Head of caudate nucleus (tissue), 42 donors: ENCODE data around the gene CTIF.
A peak's percentile ranks its signal among the peaks of the same experiment; 100 is the strongest.

Experiments used
- DNase-seq, 42 donors: peaks; one replicate each; pipeline versions ENCODE4 v3.0.0 to v3.0.0-alpha.2; 2020 to 2021; ENCODE audit warnings: mixed read lengths in 7 of 42
- intact Hi-C: fragments of 100-400 bp; cut with DNase I; formaldehyde crosslinking; loops from one replicate; pipeline ENCODE4 v1.15.0; 2022

Gene CTIF

DNA sequence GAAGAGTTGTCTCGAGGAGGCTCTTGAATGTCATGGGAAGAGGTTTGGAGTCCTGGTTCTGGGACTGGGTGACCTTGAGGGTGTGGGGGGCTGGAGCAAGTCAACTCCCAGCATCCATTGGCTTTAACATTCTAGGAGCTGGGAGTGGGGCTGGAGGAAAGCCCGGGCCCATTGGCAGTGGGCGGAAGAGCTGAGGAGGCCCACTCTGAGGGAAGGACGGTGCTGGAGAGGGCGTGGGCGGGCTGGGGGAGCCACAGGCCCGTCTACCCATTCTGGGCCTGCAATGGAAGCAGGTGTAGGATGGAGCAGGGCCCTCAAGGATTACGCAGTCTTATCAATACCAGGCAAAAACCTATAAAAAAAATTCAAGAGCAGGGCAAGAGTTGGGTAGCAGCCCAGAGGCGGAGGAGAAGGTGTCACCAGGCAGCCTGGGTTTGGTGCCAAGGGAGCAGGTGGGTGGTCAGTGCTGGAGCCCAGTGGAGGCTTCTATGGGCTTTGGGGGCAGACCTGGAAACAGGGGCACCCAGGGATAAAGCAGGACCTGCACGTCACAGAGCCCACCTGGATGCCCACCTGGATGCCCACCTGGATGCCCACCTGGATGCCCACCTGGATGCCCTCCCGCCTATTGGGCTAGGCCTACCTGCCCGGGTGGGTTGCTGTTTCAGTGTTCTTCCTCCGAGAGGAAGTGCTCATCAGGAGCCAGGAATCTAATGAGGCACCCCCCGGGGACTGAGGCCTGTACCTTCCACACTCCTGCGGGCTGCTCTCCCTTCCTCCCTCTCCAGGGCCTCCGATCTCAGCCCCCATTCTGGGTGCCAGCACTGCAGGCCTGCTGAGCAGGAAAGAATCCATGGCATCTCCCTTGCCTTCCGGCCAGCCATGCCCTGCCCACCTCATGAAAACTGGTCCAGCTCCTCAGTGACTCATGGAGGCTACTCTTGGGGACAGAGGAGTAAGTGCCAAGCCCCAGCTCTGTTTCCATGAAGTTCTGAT is 71.3 kb downstream of the CTIF start:
- DNase-seq: no peak
- intact Hi-C loops: loop anchor here (10.0 kb wide), 1 partner anchor 65 kb away; no protein-coding TSS in a partner anchor

DNA sequence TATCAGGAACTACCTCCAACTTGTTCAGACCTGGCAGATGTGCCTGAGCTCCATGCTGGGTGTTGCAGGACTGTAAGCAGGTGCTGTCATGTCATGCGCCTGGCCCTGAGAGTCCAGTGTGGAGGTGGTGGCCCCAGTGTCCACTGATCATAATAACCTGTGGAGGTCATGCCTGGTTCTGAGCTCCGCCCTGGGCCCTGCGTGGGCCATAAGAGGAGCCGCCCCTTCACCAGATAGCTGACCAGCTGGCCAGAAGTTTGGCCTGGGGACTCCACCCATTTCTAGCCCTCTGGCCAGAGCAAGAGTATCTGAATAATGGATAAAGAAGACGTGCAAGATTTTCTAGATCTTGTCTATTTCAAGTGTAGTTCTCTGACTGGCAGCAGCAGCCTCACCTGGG is 72.4 kb downstream of the CTIF start:
- DNase-seq: no peak
- intact Hi-C loops: loop anchor here (10.0 kb wide), 1 partner anchor 66 kb away; no protein-coding TSS in a partner anchor

DNA sequence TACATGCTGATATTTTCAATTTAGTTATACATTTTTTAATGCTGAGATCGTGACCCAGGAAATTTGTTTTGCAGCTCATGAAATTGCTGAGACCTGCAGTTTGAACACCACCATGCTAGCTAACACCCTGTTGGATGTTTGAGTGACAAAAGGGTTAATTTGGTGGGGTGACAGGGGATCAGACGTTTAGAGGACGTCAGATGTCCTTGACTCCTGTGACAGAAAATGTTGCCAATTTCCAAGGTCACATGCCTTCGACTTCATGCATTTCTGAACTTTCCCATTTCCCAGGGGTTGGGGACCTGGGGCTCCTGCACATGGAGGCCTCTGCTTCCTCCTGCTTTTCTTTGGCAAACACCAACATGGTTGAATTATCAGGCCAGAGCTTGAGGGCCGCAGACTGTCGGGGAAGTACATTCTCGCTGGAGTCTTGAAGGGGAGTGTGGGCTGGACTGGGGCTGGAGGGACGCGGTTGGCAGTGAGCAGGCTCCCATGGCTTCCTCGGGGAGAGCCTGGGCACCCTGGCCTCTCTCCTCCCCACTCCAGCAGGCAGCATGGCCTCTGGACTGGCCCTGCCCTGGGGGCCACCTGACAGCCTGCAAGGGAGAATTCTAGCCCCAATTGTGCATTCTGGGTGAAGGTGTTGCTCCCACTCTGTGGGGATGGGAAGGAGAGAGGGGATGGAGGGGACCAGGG is 73.1 kb downstream of the CTIF start:
- intact Hi-C loops: loop anchor here (10.0 kb wide), 1 partner anchor 67 kb away; no protein-coding TSS in a partner anchor
- no peak for DNase-seq

DNA sequence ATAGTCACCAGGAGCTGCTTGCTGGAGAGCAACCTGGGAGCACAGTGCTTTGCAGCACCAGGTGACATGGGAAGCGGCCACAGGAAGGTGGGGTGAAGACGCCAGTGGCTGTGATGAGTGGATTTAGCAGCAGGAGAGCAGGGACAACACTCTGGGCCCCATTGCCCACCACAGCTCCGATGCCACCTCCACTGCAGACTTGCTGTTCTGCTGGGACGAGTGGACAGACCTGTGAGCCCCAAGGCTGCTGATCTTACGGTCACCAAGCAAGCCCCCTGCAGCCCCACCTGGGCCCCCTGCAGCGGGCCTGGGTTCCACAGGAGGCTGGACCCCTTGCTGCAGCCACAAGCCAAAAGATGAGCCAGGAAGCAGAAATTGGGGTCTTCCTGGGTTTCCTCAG is 73.7 kb downstream of the CTIF start:
- DNase-seq: no peak
- intact Hi-C loops: loop anchor here (10.0 kb wide), 1 partner anchor 68 kb away; no protein-coding TSS in a partner anchor

DNA sequence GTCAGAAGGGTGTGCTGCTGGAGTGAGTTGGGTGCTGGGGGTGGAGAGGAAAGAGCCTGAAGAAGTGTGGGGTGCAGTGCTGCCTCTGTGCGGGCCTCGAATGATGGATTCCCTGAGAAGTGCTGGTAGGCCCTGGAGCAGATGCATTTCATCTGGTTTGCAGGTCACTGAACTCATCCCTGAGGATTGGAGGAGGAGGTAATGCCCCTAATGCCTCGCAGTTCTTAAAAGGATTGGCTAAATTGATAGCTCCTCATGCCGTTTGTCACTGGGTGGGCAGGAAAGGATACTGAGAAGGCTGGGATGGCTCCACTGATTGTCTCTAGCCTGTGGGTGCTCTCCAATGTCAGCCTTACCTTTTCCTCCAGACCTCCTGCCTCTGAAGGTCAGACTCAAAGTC is 74.1 kb downstream of the CTIF start:
- intact Hi-C loops: loop anchor here (10.0 kb wide), 1 partner anchor 68 kb away; no protein-coding TSS in a partner anchor

DNA sequence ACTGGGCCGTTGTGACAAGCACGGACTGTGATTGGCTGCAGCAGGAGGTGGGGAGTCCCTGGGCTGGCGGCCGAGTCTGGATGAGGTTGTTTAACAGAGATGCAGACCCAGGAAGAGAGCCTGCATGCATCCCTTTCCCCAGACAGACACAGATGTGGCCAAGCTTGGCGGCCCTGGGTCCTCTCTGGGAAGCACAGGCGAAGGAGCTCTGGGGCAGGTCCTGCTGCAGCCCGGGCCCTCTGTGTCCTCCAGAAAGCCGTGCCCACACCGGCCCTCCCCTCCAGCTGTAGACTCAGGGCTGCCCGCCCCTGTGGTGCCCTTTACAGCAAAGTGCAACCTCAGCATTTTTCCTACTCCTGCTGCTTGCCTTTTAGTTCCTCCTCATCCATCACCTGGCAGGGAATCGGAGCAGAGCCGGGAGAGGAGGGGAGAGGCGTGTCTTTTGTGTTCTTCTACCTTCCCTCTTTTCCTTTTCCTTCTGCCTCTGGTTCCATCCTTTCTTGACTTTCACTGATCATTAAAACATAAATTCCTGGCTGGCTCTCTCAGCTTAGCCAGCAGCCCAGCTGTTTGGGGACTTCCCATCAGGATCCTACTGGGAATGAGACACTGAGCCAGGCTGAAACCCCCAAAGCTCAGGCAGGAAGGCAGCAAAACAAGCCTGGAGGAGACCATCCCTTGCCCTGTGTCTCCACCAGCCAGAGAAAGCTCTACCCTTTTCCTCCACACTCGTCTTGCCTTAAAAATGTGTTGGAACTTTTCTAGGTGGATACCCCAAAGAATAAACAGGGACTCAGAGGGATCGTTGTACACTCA is 75.0 kb downstream of the CTIF start:
- intact Hi-C loops: loop anchor here (10.0 kb wide), 1 partner anchor 69 kb away; no protein-coding TSS in a partner anchor
- peak; percentile 60 to 91 (median 83) for DNase-seq

More for the DNA sequence above, 74.1 kb downstream of the CTIF start:
- no peak for DNase-seq

DNA sequence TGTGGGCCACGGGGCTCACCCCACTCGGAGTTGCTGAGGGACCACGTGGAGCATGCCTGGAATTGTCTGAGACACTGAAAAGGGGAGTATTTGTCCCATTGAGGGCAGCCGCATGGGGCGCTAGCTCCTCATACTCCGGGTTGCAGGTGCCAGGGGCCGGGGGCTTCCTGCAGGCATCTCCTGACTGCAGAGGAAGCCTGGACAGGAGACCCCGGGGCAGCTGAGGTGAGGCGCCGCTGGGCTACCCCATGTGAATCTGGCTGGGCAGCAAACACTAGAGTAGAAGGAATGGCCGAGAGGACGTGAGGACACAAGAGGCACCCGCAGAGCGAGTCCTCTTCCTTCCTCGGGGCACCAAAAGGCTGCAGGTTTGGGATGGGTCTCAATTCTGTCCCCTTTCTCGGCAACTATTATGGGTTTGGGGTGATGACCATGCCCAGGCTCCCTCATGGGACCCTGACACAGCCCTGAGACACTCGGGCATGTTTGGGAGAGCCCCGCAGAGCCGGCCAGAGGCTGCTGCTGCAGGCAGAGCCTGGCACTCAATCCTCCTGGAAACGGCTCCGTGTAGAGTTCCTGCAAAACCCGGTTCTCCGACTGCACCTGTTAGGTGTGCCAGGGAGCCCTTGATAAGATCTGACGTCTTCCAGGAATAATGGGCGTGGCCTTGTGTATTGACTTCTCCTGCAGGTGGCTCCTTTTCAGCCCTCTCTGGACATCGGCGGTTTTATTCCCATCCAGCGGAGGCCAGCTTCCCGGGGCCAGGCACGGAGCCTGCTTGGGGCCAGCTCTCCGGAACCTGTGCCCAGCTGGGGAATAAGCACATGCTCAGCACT is 77.0 kb downstream of the CTIF start:
- DNase-seq: no peak
- intact Hi-C loops: loop anchor here (10.0 kb wide), 1 partner anchor 71 kb away; no protein-coding TSS in a partner anchor

DNA sequence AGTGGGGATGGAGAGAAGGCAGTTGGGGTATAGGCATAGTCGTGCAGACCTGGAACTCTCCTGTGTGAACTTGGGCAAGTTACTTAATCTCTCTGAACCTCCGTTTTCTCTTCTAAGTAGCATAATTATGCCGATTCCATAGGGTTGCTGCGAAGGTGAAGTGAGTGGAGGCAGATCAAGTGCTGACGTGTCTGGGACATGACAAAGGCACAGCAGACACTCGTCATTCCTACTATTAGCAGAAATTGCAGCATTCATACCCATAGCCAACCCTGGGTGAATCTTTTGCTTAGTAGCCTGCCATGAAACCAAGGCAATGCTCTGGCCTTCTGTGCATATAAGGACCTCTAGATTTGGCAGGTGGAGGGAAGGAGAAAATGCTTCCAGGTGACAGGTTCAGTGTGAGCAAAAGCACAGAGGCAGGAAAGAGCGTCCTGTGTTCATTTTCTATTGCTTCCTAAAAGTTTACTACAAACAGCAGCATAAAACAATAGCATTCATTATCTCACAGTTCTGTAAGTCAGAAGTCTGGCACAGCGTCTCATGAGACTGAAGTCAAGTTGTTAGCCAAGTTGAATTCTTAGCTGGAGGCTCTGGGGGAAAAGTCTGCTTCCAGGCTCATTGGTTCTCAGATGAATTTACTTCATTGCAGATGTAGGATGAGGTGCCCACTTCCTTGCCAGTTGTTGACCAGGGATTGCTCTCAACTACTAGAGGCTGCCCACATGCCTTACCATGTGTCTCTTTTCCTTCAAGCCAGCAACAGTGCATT is 77.8 kb downstream of the CTIF start:
- peak in 18 of 42 donors; percentile 25 to 81 (median 53) for DNase-seq
- intact Hi-C loops: loop anchor here (10.0 kb wide), 1 partner anchor 72 kb away; no protein-coding TSS in a partner anchor

DNA sequence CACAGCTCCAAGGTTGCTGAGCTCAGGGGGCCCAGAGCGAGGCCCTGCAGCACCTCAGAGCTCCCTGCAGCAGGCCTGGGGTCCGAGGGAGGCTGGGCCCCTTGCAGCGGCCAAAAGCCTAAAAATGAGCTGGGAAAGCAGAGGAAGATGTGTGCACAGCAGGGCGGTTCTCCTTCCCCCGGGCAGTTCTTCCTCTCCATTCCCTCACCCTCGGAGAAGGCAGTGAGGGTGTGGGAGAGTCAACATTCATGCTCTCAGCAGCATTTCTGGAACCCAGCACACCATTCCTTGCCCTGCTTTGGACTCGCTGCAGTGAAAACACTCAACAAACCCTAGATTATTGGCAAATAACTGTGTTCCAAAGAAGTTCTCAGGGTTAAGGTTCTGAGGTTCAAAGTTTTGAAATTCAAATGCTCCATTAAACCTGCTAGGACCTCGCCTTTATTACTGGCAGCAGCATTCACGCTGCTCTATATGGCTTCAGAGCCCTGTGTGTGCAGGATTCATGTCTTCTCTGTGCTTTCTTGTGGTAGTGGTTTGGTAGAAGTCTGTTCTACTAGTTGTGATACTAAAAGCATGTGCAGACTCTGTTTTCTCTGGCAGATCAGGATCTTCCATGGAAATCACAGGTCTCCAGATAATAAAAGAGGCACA is 79.1 kb downstream of the CTIF start:
- intact Hi-C loops: loop anchor here (10.0 kb wide), 1 partner anchor 73 kb away; no protein-coding TSS in a partner anchor
- peak in 2 of 42 donors; percentile 16 to 22 for DNase-seq

DNA sequence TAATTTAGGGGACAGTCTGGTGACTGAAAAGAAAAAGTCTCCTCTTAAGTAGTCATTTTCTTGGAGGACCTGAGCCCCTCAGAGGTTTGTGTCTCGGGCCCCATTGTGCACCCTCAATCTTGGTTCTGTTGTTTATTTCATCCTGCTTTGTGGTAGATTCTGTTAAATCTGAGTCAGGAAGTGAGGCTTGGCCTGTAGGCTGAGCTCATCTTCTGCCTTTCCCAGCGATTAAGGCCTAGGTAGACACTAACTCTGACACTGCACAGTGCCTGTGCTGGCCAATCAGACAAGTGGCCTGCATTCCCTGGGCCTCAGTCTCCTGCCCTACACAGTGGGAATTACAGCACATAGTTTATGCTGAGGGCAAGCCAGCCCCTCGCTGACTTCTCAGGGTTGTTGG is 80.2 kb downstream of the CTIF start:
- DNase-seq: no peak
- intact Hi-C loops: loop anchor here (10.0 kb wide), 1 partner anchor 74 kb away; no protein-coding TSS in a partner anchor

DNA sequence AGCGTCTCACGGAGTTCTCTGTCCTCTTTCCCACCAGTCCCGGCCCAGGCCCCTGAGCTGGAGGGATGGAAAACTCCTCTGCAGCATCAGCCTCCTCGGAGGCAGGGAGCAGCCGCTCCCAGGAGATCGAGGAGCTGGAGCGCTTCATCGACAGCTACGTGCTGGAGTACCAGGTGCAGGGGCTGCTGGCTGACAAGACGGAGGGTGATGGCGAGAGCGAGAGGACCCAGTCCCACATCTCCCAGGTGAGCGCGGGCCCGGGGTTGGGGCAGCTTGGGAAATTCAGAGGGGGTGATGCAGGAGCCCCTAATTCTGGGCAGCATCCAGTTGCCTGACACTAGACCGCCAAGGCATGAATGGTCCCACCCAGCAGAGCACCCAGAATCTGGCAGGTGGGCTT is 80.7 kb downstream of the CTIF start:
- DNase-seq: no peak
- intact Hi-C loops: loop anchor here (10.0 kb wide), 1 partner anchor 75 kb away; no protein-coding TSS in a partner anchor

DNA sequence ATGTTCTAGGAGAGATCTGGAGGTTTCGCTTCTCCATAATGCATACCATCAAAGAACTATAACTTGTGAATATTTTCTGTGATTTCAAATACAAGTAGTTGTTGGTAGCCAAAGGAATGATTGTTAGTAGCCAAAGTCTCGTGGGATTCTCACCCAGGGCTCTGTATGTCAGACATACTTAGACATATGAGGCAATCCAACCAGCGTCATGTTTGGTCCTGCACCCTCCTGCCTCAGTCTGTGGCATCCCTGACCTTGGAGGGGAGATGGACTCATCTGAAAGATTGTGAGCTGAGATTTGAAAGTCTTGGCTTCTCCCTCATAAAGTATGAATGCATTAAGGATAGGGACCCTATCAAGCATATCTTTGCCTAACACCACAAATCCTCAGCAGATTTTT is 81.2 kb downstream of the CTIF start:
- DNase-seq: no peak
- intact Hi-C loops: no loop called here

DNA sequence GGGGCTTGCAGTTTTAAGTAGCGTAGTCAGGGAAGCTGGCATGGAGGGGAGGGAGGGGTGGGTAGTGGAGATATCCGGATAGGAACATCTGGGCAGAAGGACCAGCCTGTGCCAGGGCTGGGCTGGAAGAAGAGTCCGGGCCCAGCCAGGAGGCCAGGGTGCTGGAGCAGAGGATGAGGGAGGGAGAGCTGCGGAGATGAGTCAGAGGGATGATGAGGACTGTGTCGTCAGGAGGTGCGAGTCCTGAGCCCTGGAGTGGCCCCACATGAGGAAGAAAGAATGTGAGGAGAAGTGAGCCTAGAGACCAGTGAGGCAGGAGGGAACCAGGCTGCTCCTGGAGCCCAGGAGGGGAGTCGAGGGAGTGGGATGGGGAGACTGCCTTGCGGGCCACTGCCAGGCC is 82.4 kb downstream of the CTIF start:
- no peak for DNase-seq
- intact Hi-C loops: no loop called here

DNA sequence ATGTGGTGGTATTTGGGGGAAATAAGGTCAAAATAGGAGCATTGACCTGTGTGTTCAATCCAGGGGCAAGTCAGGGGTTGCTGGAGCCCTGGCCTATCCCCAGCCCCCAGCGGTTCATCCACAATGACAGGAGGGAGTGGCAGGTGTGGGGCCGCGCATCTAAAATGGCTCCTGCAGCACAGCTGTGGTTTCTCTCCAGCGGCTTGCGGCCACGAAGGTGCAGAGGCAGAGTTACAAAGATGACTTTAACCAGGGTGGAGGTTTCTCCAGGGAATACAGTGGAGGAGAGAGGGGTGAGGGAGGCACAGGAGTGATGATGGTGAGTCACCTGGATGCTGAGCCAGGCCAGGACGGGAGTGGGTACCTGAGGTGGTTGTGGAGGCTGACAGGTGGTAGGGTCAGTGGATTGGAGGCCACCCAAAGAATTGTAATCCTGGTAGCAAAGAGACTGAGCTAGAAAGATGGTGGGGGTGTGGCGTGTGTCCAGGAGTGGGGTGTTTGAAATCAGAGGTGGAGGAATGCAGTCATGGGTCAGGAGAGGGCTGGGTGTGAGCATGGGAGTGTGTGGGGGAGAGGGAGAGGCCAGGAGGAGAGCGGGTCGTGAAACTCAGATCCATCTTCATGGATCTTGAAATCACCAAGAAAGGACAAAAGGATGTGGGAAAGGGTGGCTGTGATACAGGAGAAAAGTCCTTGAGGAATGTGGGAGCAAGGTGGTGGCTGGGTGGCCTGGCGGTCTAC is 83.2 kb downstream of the CTIF start:
- intact Hi-C loops: no loop called here
- peak in 1 of 42 donors; percentile 14 for DNase-seq

DNA sequence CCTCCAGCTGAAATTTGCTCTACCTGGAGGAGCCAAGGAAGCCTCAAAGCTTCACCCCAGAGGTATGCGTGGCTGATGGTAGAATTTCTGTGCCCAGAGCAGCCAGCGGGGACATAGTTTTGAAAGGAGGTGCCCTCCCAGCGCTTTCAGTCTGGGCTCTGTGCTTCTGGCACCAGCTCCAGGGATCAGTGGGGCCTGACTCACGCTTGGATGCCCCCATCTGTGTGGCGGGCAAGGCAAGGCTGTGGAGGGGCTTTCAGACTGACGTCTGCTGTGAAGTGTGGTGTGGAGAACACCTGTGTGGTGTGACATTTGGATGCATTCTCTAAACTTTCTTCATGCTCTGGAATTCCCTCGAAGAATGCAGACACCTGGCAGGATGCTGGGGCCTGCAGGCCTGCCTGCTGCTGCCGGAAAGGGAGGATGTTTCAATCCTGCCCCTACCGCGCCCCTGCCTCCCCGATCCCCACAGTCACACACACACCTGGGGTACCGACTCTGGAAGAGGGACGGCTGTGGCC is 84.1 kb downstream of the CTIF start:
- DNase-seq: peak in 2 of 42 donors; percentile 6 to 47
- intact Hi-C loops: no loop called here
